Activated CD4-positive, CD25-positive, alpha-beta regulatory T cell treated with anti-CD3 and anti-CD28 coated beads, Interleukin-2, amount 50 U/mL, for 16 hours (primary cell): ENCODE measurements around the gene KCNH8.

Experiments
- DNase-seq: peaks from one replicate; pipeline ENCODE4 v3.0.0-alpha.2; 2020; ENCODE audit warnings: low read depth, low spot score

KCNH8 gene

DNA sequence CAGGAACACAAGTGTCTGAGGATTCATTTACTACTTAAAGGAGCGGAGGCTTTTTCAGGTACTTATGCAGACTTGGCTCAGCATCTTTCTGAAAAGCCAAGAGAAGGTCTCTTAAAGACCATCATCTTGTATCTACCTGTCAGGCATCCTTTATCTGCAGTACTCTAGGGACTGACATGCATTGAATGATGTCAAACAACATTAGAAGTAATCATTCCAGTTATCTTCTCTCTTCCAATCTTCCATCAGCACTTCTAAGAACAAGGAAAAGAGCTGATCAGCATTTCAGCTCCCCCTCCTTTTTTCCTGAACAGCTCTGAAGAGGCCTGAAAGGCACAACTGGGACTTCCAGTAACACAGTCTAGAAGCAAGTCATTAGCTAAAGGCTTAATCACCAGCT is 214.8 kb downstream of the KCNH8 start:
- DNase-seq: no peak

DNA sequence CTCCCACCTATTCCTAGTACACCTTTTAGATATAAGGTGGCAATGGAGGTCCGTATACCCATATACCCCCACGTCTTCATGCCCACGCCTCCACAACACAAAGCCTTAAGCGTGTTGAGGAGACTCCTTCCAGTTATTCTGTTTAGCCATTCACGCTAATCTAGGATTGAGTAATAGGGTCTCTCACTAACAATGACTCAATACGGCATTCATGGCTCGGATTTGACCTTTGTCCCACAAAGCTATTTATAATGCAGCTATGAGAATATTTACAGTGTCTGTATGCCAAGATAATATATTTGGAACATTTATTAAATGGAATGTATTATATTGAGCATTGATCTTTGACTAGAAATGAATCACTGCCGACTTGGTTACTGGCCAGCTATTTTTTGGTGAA is 215.8 kb downstream of the KCNH8 start:
- DNase-seq: no peak

DNA sequence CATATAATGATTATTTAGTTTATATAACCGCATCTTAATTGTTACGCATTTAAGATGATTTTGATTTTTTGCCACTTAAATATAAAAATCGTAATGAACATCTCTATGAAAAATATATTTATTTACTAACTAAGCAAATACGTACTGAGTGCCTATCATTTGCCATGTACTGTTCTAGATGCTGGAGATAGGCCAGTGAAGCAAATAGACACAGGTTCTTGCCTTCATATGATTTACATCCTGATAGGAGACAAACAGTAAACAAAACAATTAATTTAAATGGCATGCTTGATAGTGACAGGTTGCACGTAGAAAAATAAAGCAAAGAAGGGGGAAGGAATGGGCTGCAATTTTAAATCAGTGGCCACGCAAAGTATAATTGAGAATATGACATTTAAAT is 217.2 kb downstream of the KCNH8 start:
- no peak for DNase-seq

DNA sequence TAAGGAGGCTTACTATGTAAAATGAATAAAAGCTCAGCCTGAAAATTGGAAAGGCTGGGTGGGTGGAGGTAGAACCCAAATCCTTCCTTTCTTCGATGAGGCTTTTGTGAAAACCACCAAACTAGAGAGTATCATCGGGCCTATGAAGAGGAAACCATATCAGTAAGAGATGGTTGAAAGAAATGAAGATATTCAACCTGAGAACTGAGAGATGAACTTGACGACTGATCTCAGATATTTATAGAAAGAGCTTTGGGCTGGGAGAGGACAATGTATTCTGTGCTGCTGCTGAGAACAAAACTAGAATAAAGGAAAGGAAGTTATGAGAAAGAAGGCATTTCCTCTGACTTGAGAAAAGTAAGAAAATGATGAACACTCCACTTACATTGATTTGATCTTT is 236.6 kb downstream of the KCNH8 start:
- no peak for DNase-seq

DNA sequence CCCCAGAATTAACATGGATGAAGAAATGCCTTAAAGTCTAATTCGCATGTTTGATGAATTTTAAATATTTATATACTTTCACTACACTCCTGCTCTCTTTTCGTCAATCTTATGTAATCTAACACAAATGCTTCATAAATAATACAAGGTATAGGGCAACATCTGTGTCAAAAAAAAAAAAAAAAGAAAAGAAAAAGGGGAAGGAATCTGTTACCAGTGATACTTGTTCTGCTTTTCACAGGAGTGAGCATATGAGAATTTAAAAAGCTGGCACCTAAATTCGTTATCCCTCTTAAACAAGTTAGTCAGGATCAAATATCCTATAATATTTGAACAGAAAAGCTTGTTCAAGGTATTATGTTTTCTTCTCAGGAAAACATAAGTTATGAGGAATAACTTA is 243.8 kb downstream of the KCNH8 start:
- no peak for DNase-seq

DNA sequence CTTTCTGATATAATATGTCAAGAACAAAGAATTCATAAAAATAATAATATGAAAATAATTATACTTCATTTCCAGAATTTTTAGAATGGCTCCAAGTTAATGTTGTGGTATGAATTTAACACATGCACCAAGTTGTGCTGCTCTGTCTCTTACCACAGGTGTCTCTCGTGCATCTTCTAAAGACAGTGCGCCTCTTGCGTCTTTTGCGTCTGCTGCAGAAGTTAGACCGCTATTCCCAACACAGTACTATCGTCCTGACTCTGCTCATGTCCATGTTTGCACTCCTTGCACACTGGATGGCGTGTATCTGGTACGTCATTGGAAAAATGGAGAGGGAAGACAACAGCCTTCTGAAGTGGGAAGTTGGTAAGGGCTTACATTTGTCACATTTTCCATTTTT is 246.6 kb downstream of the KCNH8 start:
- no peak for DNase-seq

DNA sequence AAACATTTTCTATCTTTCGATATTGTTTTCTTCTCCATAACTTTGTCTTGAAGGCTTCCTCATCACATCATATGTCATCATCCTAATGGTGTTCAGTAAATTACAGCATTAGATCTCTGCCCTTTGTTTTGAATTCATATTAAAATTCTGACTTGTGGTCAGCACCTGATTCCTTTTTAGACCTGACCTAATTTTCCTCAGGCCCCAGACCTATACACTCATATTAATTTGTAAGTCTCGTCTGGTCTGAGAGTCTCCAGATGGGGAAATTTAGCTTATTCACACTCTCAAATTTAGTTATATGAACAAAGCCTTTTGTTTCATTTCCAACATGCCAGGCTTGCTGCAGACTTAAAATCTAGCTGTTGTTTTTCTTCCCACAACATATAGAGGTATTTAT is 248.4 kb downstream of the KCNH8 start:
- no peak for DNase-seq

DNA sequence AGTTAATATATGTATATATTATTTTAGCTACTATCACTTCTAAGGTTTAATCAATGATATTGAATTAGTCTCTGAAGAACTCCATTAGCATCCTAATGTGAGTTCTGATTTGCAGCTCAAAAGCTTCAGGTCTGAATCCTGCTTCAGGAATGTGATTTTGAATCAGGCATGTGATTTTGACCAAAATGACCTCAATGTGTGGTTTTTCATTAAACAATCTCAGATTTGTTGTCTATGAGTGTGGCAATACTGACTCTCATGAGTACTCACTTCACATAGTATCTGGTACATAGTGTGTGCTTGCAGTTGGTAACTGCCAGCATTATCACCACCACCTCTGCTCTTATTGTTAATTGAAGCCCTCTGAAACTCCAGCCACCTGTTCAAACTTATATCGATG is 251.0 kb downstream of the KCNH8 start:
- DNase-seq: no peak

DNA sequence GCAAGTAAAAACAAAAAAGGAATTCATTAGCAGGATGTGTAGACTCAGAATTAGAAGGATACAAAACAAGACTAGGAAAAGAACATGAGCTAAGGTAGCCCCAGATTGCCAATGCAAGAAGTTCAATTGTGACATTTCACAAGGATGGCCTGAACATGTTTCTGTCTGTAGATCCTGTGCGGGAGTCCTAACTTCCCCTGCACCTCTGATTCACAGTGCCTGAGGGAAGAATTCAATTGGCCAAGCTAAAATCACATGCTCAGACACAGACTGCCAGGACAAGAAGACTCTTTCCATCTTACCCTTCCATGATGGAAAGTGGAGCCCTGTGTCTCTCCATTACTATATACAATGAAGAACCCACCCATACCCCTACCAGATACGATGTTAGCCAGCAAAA is 251.5 kb downstream of the KCNH8 start:
- no peak for DNase-seq

DNA sequence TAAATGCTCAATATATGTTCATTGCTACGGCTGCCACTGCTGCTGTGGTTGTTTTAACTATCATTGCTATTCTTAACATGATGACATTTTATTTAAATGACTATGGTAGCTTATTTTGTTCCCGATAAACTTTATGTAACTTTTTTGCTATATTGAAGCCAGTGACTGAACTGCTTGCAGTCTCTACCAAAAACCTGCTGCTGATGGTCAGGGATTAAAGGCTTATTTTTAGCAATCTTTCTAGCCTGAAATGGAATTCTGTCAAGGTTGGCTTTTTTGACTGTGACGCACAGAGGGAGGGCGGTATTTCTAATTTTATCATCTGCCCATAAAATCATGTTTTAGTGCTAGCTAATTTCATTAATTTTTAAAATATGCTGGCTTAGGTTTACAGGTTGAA is 271.8 kb downstream of the KCNH8 start:
- DNase-seq: no peak

DNA sequence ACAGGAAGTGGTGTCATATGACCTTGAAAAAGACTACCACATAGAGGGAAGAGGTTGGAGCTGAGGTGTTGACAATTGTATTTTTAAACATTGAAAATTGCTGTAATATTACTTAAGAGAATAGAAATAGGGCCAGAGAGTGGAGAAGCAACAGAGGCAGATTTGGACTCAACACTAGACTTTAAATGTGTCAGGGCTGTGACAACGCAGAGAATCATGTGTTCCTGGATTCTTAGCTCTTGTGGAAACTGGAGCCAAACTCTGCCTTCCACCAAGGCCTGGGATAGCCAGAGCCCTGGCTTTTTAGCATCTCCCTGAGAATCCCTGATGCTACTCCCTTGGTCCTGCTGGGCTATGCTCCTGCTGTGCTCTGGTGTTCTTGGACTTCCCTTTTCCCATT is 277.5 kb downstream of the KCNH8 start:
- no peak for DNase-seq

DNA sequence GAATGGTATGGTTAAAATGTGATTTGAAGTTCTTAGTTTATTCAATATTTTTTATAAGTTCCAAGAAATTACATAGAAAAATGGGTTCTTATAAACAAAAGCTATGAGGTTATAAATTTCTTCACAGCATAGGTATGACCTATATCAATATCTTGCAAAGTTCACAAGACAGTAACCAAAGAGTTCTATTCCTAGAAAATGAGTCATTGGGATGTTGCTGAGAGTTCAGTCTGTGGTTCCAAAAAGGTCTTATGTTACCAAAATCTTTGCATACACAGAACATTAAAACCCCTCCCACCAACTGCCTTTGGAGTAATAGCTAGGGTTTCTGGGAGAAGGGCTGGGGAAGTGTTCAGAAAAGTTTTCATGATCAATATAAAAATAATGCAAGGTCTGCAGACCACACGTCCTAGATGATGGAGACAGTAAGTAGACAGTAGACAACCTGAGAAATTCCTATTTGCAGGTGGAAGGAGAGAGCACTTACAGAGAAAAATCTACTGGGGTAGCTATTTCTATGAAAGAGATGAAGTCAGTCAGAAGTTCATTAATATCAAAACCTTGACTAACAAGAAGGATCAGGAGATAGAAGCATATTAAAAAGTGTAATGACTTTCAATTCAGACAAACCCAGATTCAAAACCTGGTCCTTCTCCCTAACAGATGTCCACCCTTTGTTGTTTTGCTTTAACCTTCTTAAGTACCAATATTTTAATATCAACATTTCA is 279.3 kb downstream of the KCNH8 start:
- DNase-seq: no peak

DNA sequence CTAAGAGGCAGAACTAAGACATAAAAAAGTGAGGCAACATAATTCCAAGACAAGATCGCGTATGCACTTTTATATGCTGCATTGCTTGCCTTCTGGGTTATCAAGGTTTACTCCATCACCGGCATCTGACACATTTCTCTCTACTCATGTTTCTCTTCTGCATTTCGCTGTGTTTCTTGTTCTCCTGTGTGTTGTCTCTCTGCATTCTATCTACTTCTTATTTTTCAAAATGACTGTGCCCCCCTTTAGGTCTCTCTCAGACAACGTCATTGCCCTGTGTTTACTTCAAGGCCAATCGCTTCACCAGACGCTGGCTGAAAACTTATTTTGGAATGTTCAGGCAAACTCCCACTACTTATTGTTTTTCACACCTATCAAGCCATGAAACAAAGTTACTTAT is 280.4 kb downstream of the KCNH8 start:
- no peak for DNase-seq

DNA sequence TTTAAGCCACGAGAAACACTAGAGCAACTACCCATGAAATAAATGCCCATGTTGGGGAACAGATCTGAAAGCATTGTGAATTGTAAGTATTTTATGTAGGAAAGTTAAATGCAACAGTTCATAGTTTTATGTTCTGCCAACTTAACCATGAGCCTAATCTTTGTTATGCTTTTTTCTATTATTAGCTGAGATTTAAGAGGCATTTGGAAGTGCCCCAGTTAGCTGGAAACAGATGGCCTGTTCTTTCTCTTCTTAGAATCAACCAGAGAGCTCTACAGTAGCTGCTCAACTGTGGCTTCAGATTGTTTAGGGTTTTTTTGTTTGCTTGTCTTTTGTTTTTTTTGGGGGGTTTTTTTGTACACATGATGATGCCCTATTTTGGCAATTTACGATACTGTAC is 284.4 kb downstream of the KCNH8 start:
- DNase-seq: no peak

DNA sequence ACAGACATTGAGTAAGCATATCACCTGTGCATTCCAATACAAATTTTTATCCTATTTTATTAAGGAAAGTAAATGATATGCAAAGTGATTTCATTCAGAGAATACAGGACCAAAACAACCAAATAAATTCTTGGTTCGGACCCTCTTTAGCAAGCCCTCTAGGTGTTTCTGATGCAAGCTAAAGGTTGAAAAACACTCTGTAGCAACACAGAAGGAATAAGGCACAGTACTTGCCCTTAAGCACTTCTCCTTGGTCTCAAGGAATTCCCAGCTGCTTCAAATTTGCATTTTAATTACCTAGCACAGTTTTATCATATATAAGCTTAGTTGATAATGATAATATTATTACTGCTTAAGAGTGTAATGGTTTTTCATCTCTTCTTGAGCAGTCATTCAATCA is 288.4 kb downstream of the KCNH8 start:
- DNase-seq: no peak

DNA sequence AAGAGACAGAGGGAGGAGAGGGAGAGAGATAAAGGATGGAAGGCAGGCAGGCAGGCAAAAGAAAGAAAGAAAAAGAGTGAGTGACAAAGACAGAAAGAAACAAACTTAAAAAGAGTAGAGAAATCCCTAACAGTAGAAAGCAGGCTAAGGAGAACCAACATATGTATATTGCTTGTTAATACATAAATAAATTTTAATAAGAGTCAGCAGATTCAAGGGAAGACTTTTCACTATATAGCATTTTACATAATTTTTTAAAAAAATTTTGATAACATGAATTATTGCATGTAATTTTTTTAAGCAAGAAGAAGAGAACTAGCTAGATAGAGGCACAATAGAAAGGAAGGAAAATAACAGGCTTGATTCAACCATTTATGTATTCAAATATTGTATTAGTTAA is 291.6 kb downstream of the KCNH8 start:
- DNase-seq: no peak

DNA sequence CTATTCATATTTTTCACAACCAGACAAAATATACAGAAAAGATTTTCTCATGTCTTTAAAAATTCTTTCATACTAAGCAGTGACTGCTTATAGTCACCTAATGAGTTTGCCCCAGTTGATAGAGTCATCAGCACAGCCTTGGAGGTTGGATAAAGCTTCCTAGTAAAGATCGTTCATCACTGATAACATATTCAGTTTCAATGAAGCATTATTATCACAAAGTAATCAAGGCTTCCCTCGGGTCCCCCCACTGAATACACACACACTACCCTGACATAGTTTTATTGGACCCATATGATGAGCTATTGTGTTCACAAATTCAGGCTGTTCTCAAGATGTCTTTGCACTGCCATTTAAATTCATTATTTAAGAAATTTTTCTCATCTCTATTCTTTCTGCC is 297.8 kb downstream of the KCNH8 start:
- DNase-seq: no peak

DNA sequence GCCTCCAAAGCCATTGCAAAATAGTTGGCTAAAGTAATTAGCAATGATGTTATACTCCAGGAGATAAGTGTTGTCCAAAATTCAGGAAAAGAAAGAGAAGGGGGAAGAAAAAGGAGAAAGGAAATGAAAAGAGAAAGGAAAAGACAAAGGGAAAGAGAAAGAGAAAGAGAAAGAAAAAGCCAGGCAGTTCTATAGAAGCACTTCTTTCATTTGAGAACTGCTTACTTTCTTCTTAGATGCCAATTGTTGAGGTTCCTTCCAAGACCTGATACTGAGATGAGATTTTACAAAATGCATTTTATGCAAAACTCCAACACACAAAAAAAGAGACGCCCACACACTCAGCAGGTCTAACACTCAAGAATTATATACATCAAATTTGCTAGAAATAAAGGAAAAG is 298.4 kb downstream of the KCNH8 start:
- DNase-seq: no peak

DNA sequence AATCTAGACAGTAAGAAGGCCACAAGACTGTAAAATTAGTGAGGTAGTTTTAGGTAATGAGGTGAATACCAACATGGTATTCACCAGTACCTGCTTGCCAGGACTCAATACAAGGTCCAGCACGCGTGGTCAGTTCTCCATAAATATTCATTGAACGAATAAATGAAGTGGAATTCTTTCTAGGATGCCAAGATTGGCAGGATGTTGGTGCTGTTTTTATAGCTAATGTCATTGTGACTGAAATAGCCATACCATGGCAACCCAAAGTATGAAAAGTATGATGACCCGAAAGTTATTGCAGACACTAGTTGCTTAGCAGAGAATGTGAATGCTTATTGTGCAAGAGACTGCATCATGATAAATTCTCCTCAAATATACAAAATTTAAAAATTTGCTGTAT is 307.2 kb downstream of the KCNH8 start:
- DNase-seq: no peak

DNA sequence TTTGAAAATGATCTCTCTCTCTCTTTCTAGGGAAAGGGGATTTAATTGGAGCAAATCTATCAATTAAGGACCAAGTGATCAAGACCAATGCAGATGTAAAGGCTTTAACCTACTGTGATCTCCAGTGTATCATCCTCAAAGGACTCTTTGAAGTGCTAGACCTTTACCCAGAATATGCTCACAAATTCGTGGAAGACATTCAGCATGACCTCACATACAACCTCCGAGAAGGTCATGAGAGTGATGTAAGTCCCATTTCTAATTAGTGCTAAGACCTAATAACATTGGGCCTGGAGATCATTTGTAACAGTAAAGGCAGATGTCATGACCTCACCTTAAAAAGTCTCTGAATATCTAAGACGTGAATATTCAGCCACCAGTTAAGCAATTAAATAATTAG is 308.4 kb downstream of the KCNH8 start:
- DNase-seq: no peak

DNA sequence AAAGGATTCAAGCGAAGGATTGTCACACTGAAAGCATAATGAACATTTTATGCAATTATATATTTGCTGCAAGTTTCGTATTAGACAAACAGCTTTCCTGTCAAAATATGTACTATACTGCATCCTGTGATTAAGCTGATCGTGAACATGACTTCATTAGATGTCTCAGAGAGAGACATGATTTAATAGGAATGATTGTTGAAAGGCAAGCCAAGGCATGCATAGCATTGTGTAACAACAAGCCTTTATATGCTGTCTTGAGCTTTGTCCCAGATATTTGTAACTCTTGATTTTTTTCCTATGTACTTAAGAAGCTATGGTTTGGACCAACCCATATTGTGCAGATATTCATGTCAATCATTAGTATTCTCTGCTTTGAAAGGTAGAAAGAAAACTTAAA is 309.1 kb downstream of the KCNH8 start:
- DNase-seq: no peak

DNA sequence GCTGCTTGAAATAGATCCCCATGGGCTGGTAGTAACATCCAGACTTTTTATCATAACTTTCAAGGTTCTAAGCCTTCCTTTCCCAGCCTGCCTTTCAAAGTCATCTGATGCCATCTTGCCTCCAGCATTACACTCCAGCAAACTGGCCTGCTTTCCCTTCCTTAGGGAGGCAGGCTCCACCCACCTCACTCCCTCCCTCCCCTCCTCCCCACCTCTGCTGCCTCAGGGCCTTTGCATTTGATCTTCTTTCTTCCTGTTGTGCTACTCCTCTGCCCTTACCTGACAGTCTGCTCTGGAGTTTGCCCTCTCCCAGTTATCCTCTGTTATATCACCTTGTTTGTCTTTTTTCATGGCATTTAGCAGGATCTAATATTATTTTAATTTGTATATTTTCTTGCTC is 319.5 kb downstream of the KCNH8 start:
- no peak for DNase-seq

DNA sequence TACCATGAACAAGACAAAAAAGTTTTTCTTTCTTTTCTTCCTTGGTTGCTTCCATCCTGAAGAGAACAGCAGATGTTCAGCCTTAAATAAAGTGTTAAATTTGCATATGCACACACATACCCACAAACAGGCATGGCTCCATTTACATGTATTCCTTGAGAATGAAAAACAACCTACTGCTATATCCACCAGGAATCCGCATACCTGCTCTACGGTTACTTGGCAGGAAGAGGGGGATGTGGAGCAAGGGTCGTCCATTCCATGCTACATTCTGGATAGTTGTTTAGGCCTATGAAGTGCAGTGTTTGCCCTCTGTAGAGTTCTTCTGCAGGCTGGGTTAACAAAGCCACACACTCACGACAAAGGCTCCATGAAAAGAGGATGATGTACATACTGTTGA is 322.8 kb downstream of the KCNH8 start:
- DNase-seq: no peak

DNA sequence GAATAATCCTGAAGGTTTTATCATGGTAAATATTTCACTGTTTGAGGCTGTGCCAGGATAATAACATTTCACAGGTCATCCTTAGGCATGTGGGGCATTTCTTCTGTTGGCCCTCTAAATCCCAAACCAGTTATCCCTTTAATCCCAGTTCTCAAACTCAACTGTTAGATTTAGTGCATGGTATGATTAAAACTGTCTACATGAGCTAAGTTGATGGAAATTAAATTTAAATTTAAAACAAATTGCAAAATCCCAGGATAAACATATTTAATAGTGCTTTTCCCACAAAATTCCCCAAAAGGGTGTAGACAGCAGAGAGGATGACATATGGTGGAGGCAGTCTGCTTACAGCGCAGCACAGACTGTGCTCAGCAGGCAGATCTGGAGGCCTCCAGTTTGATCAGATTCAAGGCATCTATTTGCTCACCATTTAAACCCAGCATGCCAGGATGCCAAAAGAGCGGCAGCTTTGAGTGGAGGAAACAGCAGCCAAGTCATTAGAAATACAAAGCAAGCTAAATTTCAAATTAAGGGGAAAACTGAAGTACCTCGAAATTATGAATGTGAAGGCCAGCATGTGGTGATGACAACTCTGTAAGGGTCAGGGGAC is 325.8 kb downstream of the KCNH8 start:
- DNase-seq: no peak
